GM21529 (cell line): ENCODE results near the gene COL5A1.
"Not testable (repeated sequence)": the region's sequence is repeated elsewhere in the genome, so short reads cannot be mapped to it uniquely, and the experiment has no call there.

Experiments
- ATAC-seq: cut with Tn5 transposase; IDR thresholded peaks from one replicate; pipeline ENCODE4 v1.9.1; 2021; ENCODE audit not compliant: unreplicated experiment

The COL5A1 gene

GRCh38 chr9:134690301-134690751 lies 48.7 kb downstream of the COL5A1 start:
- no peak for ATAC-seq

- ATAC-seq, result no peak
Observed at GRCh38 chr9:134690946-134691694, 49.5 kb downstream of the COL5A1 start.

DNA sequence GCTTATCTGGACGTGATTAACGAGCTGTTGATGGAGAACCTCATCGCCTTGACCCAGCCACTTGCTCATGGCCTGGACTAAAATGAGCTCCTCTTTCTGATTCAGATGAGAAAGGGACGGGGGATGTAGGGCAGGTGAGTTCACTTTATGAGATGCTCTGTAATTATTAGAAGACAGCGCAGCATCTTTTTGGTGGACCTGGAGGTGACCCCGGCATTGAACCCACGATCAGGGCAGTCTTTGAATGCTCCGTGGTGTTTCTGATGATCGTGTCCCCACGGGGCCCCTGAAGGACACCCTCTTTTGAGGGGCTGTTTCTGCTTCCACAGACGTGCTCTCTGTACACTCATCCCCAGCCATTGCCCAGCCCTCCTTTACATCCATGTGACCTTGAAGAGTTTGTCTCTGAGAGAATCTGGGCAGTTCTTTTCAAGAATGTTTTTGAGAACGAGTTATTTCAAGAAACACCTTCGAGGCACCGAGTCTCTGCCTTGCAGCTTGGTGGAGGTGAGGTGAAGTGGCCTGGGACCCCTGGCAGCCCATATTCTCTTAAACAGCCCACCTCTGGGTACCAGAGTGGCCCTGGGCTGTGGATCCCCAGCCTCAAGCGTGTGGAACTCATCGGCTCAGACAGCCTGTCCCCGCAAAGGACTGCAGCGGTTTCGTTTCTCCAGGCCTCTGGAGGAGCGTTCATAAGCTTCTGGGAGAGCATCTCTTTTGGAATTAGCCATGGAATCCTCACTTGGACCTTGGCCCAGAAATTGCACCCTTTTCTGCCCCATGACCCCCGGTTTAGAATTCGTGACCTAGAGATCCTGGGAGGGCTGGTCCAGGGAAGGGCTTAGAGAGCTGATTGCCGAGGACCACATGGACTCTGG lies 50.3 kb downstream of the COL5A1 start:
- no peak for ATAC-seq

- no peak for ATAC-seq
Observed at GRCh38 chr9:134692573-134692860, 50.9 kb downstream of the COL5A1 start.

GRCh38 chr9:134693011-134693410 lies 51.4 kb downstream of the COL5A1 start:
- ATAC-seq, result no peak

DNA sequence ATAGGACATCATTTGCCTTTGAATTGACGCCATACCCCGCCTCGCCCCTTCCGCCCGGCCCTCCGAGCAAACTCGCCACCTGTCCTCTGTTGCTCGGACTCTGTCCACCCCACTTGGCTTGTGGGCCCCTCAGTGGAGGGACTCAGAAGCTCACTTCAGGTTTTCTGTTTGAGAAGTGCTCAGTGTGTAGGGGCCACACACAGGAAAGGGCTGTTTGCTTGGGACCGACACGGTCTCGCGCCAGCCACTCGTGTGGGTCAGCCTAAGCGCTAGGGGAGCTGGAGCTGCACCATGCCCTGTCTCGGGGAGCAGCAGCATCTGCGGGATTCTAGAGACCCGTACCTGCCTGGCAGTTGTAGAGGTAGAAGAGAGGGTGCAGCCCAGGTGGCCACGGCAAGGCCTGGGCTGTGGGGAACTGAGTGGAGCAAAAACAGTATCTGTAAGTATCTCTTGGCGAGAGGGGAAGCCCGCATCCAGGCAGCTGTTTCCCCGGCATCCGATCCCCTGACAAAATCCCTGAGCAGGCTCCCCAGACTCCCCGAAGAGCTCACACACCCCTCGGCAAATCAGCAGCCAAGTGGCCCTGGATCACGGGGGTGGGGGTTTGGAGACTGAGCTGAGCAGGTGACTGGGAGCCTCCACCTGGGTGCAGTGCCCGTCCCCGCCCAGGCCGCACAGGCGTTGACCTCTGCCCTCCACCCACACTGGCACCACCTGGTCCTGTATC lies 52.2 kb downstream of the COL5A1 start:
- ATAC-seq, result no peak

DNA sequence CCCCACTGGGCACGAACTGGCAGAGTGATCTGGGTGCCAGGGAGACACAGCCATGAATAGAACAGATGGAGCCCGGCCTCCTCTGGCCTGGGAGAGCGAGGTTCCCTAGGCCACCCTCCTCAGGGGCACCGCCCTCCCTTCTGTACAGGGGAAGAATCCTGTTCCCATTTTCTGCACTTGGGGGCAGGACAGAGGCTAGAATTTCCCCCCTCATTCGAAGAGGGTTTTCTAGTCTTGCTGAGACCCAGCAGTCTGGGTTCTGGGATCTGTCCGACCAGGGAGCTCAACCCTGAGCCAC lies 52.7 kb downstream of the COL5A1 start:
- no peak for ATAC-seq

GRCh38 chr9:134694714-134695113 lies 53.1 kb downstream of the COL5A1 start:
- ATAC-seq, result no peak

DNA sequence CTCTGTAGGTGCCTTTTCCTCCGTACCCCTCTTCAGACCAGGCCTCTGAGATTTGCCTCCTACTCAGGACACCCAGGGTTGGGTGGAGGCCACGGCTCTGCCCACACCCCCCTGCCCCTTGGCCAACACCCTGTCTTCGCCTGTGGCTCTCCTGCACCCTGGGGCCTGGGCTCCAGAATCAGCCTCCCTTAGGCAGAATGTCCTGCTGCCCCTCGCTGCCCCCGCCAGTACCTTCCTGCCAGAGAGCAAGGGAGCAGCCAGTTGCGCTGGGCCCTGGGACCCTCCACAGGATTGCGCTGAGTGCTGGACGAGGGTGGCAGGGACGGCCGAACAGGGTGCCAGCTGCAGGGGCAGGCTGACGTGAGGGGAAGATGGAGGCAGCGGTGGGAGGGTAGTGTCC lies 53.5 kb downstream of the COL5A1 start:
- ATAC-seq, result no peak

- ATAC-seq, result no peak
Observed at GRCh38 chr9:134696433-134696832, 54.8 kb downstream of the COL5A1 start.

DNA sequence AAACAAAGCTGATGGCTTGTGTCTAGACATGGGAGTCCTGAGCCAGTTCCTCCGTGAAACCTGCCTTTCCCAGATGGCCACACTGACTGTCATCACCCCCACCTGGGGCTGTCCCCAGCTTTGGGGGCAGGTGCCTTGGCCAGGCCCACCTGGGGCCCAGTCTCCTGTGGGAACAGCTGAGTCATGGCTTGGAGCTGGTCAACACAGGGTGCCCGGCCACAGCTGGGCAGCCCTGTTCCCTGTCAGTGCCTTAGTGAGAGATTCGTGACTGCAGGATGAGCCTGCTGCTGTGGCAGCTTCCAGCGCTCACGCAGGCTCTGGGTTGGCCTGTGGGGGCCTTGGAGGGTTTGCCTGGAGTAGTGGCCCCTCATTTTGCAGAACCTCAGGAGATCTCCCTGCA lies 56.5 kb downstream of the COL5A1 start:
- ATAC-seq, result no peak

DNA sequence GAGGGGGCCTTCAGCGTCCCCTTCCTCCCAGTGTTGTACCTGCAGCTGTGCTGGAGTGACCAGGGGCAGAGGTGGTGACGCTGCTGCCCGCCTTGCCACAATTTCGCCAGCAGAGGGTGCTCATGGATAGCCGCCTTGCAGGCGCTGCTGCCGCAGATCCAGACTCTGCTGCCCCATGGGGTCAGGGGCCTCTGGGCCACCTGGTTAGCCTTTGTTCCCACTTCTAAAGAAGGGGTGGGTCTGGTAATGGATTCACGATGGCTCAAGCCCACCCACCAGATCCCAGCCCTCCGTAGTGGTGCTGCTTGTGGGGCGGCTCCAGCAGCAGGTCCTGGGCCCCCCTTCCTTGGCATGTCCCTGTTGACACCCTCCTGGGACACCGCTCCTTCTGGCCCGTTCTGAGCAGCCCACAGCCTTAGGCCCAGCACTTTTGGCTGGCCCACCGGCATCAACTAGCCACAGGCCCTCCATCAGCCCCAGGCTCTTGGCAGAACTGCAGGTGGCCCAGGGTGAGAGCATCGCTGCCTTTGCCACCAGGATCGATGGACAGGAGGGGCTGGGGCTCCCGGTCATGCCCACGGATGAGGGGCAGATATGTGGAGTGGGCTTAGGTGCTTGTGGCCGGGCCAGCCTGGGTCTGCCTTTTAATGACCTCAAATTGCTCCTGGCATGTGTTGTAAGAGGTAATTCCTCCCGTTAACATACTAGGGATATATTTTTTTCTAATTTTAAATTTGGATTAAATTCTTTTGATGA lies 57.2 kb downstream of the COL5A1 start:
- ATAC-seq, result no peak

DNA sequence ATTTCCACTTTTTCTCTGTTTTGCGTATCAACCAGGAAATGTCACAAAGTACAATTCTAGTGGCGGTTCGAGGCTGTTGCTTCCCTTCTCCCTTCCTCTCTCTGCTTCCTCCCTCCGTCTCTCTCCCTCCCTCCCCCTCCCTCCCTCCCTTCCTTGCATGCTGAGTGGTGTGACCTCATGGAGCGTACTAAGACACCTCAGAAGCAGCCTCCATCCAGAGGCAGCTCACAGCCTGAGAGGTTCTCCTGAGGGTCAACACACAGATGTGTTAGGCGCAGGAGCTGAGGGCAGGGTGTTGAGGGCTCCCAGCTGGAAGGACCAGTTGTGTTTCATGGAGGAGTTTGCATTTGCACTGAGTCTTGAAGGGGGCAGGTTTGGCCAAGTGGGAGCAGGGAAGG lies 57.7 kb downstream of the COL5A1 start:
- no peak for ATAC-seq

DNA sequence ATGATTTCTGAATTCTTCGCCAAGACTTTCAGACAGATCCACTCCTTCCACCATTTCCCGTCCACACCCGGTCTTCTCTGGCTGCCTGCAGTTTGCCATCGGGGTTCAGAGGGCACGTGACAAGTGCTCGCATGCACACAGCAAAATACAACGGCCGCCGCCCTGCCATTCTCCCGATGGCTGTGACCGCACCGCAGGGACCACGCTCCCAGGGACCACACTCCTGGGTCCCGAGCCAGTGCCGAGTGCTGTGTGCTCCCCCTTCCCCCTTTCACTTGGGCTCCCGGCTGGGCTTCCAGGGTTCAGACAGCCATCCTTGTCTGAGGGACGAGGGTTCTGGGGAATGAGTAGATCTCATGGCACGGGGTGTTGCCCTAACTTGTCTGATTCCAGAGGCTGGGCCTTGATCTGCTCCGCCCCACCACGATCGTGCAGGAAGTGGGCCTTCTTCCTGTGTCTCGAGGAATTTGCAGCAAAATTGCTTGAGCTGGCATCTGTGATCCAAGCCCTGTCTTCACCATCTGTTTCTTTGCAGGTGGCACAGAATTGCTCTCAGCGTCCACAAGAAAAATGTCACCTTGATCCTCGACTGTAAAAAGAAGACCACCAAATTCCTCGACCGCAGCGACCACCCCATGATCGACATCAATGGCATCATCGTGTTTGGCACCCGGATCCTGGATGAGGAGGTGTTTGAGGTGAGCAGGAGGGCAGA lies 59.2 kb downstream of the COL5A1 start:
- ATAC-seq, result no peak

DNA sequence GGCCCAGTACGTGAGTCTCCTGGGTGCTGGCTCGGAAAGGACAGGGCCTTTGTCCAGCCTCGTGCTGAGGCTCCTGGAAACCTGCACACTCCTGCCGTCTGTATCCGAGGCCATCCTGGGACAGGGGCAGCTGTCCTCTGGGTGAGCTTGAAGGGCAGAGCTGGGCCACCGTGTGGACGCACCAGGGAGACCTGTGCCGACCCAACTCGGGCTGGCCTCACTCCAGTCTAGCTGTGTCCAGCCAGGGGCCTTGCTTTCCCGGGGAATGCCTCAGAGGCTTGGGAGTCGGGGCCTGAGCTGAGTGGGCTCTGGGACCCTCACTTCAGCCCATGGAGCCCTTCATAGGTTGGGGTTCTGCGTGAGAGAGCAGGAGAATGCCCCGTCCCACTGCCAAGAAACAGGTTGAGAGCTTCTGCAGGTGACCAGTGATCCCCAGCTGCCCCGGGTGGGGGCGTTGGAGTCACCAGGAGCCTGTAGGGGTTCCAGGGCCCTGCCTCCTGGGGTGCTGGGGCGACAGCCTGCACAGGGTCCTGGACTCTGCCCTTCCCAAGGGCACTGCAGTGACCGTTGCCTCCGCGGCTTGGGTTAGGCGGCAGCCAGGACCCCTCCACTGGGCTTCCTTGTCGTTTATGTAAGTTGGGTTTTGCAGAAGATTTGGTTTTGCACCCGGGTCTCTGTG lies 60.1 kb downstream of the COL5A1 start:
- no peak for ATAC-seq

DNA sequence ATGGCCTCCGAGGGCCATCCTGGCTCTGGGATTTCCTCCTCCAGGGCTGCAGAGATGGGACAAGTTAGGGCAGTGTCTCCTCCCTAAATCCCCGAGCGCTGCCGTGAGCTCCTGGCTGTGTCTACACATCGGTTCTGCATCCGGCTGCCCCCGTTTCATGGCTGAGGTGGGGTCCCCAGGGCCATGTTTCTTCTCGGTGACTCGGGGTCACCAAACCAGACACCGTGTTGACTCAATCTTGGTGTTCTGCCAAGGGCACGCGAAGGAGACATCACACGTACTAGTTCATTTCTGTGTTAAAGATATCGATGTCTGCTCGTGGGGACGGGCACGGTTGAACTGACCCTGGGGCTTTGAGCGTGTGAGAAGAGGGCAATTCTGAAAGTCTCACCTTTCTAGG lies 60.7 kb downstream of the COL5A1 start:
- ATAC-seq, result no peak

GRCh38 chr9:134703730-134704114 lies 62.1 kb downstream of the COL5A1 start:
- ATAC-seq, result not testable (repeated sequence)

DNA sequence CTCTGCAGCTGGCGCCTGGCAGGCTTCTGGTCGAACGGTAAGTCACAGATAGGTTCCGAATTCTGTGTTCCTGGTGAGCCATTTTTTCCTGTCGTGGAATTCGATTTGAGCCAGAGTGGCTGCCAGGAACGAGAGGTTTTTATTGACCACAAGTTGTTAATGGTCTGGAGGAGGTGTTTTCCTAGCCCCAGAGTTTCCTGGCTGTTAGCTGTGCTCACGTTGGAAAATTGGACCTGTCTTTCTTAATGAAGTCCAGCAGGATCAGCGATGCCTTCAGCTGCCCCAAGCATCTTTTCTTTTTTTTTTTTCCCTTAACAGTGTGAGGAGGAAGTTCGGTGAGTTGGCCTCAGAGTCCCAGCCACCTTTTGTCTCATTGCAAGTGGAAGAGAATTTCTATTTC lies 62.9 kb downstream of the COL5A1 start:
- ATAC-seq, result no peak

DNA sequence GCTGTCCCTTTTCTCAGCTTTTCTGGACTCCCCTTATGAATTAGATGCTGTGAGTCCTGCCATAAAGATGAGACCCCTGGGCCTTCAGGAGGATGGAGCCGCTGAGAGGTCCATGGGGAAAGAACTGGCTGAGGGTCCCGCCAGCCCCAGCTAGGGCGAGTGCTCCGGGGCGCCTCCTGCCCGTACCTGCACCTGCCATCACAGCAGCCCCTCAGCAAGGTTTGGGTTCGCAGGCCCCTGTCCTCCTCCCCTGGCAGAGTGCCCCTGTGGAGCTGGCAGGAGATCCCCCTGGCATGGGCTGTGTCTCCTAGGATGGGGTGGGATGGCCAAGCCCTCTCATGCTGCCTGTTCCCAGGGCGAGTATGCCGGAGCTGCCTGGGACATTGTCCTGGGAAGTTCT lies 64.2 kb downstream of the COL5A1 start:
- ATAC-seq, result no peak

DNA sequence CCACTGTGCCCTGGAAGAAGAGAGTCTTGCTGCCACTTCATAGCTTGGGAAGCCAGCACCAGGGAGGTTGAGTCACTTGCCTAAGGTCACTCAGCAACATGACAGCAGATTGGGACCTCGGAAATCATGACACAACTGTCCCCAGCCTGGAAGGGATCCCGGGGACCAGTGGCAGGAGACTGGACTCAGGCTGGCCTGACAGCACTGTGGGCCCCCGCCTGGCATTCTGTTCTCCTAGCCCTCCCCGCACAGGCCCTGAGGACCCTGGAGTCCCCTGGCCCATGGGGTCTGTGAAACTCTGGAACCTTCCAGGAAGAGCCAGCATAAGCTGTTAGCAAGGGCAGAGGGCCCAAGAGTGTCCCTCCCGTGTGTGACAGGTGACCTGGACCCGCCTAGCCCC lies 64.9 kb downstream of the COL5A1 start:
- no peak for ATAC-seq
